ENCODE results near the gene GFM2.
A peak's percentile ranks its signal among the peaks of the same experiment; 100 is the strongest.
"Not testable (repeated sequence)": the region's sequence is repeated elsewhere in the genome, so short reads cannot be mapped to it uniquely, and the experiment has no call there.

GFM2 gene

GRCh38 chr5:74766849-74767578 is at the start of gene GFM2, which contains the start of gene NSA2:
GFM2 (minus strand) TSS chr5:74767117; CDS start chr5:74763742, 3,375 bp downstream.
NSA2 (plus strand) TSS chr5:74767249; CDS start chr5:74767361, 112 bp downstream.
- DNase-seq (ENCODE audit: low read depth) = peak; percentile 82

- no peak for DNase-seq (ENCODE audit: low read depth)
Observed at GRCh38 chr5:74810915-74811314, 44.0 kb upstream of the GFM2 start.

- no peak for DNase-seq (ENCODE audit: low read depth)
Observed at GRCh38 chr5:74801941-74802340, 35.0 kb upstream of the GFM2 start.

GRCh38 chr5:74801197-74801596 is 34.3 kb upstream of the GFM2 start:
- no peak for DNase-seq (ENCODE audit: low read depth)

- no peak for DNase-seq (ENCODE audit: low read depth)
Observed at GRCh38 chr5:74798977-74799911, 32.3 kb upstream of the GFM2 start.

- not testable (repeated sequence) for DNase-seq (ENCODE audit: low read depth)
Observed at GRCh38 chr5:74791669-74792068, 24.8 kb upstream of the GFM2 start.

GRCh38 chr5:74787424-74787823 is 20.5 kb upstream of the GFM2 start:
- no peak for DNase-seq (ENCODE audit: low read depth)

GRCh38 chr5:74786851-74787250 is 19.9 kb upstream of the GFM2 start:
- no peak for DNase-seq (ENCODE audit: low read depth)

GRCh38 chr5:74778609-74779008 is 11.7 kb upstream of the GFM2 start:
- no peak for DNase-seq (ENCODE audit: low read depth)

- DNase-seq (ENCODE audit: low read depth) = no peak
Observed at GRCh38 chr5:74772359-74772758, 5.4 kb upstream of the GFM2 start.

GRCh38 chr5:74767579-74767913 is 629 bp upstream of the GFM2 start:
- DNase-seq (ENCODE audit: low read depth) = no peak

GRCh38 chr5:74766418-74766848 is 484 bp downstream of the GFM2 start:
- DNase-seq (ENCODE audit: low read depth) = no peak

GRCh38 chr5:74765929-74766328 is 988 bp downstream of the GFM2 start:
- DNase-seq (ENCODE audit: low read depth) = no peak

GRCh38 chr5:74765201-74765600 is 1.7 kb downstream of the GFM2 start:
- no peak for DNase-seq (ENCODE audit: low read depth)

- no peak for DNase-seq (ENCODE audit: low read depth)
Observed at GRCh38 chr5:74763504-74763903, 3.4 kb downstream of the GFM2 start.

GRCh38 chr5:74762599-74762998 is 4.3 kb downstream of the GFM2 start:
- no peak for DNase-seq (ENCODE audit: low read depth)

GRCh38 chr5:74761241-74761640 is 5.7 kb downstream of the GFM2 start:
- no peak for DNase-seq (ENCODE audit: low read depth)

GRCh38 chr5:74748742-74749141 is 18.2 kb downstream of the GFM2 start:
- not testable (repeated sequence) for DNase-seq (ENCODE audit: low read depth)

GRCh38 chr5:74738406-74738805 is 28.5 kb downstream of the GFM2 start:
- DNase-seq (ENCODE audit: low read depth) = no peak

- no peak for DNase-seq (ENCODE audit: low read depth)
Observed at GRCh38 chr5:74736759-74737158, 30.2 kb downstream of the GFM2 start.

GRCh38 chr5:74725331-74725730 is 41.6 kb downstream of the GFM2 start:
- no peak for DNase-seq (ENCODE audit: low read depth)

- no peak for DNase-seq (ENCODE audit: low read depth)
Observed at GRCh38 chr5:74722271-74722670, 44.6 kb downstream of the GFM2 start.

- DNase-seq (ENCODE audit: low read depth) = no peak
Observed at GRCh38 chr5:74717596-74717995, 49.3 kb downstream of the GFM2 start.

All from stimulated activated CD8-positive, alpha-beta memory T cell treated with anti-CD3 and anti-CD28 coated beads, Interleukin-15, amount 100 ng/mL, for 24 hours (primary cell).